Karpas-422 (cell line): ENCODE measurements around the gene CFAP92. TPM values are rescaled to one million over a fixed set of nuclear protein-coding genes. Genes with fewer than 3 reads are reported as not detected.

ENCODE experiments used
- DNase-seq: peaks from one replicate; pipeline ENCODE4 v3.0.0-alpha.2; 2015
- H2AFZ ChIP-seq: fragments of 200-600 bp; sonication (generic); 2 replicates; pipeline ENCODE4 v1.6.1; 2014; ENCODE audit warnings: antibody characterized with exemption, low read length, mixed read lengths
- H3K27ac ChIP-seq: fragments of 200-600 bp; sonication (generic); 2 replicates; pipeline ENCODE4 v1.5.1; 2014; ENCODE audit warnings: mild to moderate bottlenecking, low read length, moderate library complexity
- H3K27me3 ChIP-seq: fragments of 200-600 bp; sonication (generic); 2 replicates; pipeline ENCODE4 v1.6.1; 2014; ENCODE audit warnings: low read length, mixed read lengths
- H3K36me3 ChIP-seq: fragments of 200-600 bp; sonication (generic); 2 replicates; pipeline ENCODE4 v1.6.1; 2014; ENCODE audit warnings: low read length, mixed read lengths; ENCODE audit not compliant: insufficient read depth
- H3K4me1 ChIP-seq: fragments of 200-600 bp; sonication (generic); 2 replicates; pipeline ENCODE4 v1.6.1; 2014; ENCODE audit warnings: mild to moderate bottlenecking, low read length, mixed read lengths
- H3K4me2 ChIP-seq: fragments of 200-600 bp; sonication (generic); 2 replicates; pipeline ENCODE4 v1.6.1; 2014; ENCODE audit warnings: low read length, low read depth, mild to moderate bottlenecking; ENCODE audit not compliant: poor library complexity, severe bottlenecking
- H3K4me3 ChIP-seq: fragments of 200-600 bp; sonication (generic); 2 replicates; pipeline ENCODE4 v1.5.1; 2014; ENCODE audit warnings: mild to moderate bottlenecking, antibody characterized with exemption, low read length, mixed read lengths
- H3K79me2 ChIP-seq: fragments of 200-600 bp; sonication (generic); 2 replicates; pipeline ENCODE4 v1.6.1; 2014; ENCODE audit warnings: mild to moderate bottlenecking, low read length, mixed read lengths
- H3K9ac ChIP-seq: fragments of 200-600 bp; sonication (generic); 2 replicates; pipeline ENCODE4 v1.6.0; 2014; ENCODE audit warnings: low read length
- H3K9me2 ChIP-seq: fragments of 200-600 bp; sonication (generic), shearing (Covaris generic); replicated peaks from 2 replicates; pipeline ENCODE4 v1.6.0; 2014; ENCODE audit warnings: mild to moderate bottlenecking, low read length, moderate library complexity; ENCODE audit not compliant: insufficient read depth
- H3K9me3 ChIP-seq: fragments of 300-700, 200-600 bp; sonication (generic); 2 replicates; pipeline ENCODE4 v1.6.1; 2014; ENCODE audit warnings: low read length, mixed read lengths
- H4K20me1 ChIP-seq: fragments of 200-600 bp; sonication (generic); 2 replicates; pipeline ENCODE4 v1.6.1; 2014; ENCODE audit warnings: mild to moderate bottlenecking, antibody characterized with exemption, low read length, low read depth; ENCODE audit not compliant: insufficient read depth
- total RNA-seq: library from RNA; depleted of rRNA; stranded (reverse); fragments of >200 nt; shearing (Covaris generic); gene quantifications from 2 replicates; pipeline ENCODE4 v1.2.3, GENCODE V29; 2014; ENCODE audit warnings: low replicate concordance

CFAP92 gene
- total RNA-seq, 1 experiment from 2014 or later: not detected

DNA sequence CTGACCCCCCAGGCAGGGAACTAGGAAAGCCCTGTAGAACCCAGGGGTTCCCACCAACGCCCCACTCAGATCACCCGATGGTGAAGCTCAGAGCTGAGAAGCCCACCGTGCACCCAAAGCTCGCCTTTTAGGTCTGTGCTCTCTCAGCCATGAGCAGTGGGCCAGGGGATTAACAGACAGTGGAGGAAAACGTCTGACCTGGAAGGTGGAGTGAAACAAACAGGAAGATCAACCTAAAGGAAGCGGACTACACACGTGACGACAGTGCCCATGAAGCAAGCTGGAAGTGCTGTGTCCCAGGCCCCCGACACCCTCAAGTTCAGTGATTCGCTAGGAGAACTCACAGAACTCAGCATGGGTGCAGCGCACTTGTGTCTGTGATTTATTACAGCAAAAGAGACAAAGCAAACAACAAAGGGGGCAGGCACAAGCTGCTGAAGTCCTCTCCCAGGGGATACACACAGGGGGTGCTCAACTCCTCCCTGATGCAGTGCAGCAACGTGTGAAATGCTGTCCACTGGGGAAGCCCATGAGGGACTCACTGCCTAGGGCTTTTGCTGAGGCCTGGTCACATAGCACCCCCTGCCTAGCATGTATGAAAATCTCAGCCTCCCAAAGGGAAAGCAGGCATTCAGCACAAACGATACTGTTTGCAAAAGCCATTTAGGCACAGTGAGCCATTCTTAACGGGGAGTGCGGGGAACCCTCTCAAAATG, 43.5 kb downstream of the CFAP92 start:
- no peak overlapping the region for H3K9ac ChIP-seq
- no peak overlapping the region for H3K4me2 ChIP-seq
- no peaks in the 10 kb centered on the region for H3K79me2 ChIP-seq
- H3K36me3 ChIP-seq: no peaks in the 10 kb centered on the region
- H2AFZ ChIP-seq: no peak overlapping the region
- no peaks in the 10 kb centered on the region for H3K9me2 ChIP-seq
- no peak overlapping the region for H3K4me3 ChIP-seq
- DNase-seq: peak; percentile 57
- H3K27me3 ChIP-seq: no peaks in the 10 kb centered on the region
- H4K20me1 ChIP-seq: no peaks in the 10 kb centered on the region
- no peaks in the 10 kb centered on the region for H3K4me1 ChIP-seq
- H3K27ac ChIP-seq: no peak overlapping the region
- H3K9me3 ChIP-seq: no peaks in the 10 kb centered on the region

DNA sequence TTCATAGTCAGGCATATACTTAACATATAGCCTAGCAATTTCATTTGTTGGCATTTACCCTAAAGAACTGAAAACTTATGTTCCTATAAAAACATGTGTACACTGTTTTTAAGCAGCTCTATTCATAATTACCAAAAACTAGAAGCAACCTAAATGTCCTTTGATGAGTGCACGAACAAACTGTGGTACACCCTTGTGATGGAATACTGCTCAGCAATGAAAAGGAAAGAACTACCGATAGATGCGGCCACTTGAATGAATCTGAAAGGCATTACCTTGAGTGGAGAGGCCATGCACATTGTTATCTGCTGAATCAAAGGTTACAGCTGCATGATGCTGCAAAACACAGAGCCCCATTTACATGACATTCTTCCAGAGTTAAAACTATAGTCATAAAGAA, 44.7 kb downstream of the CFAP92 start:
- H3K9ac ChIP-seq: no peak overlapping the region
- H3K9me3 ChIP-seq: no peaks in the 10 kb centered on the region
- no peaks in the 10 kb centered on the region for H3K27me3 ChIP-seq
- no peak overlapping the region for H3K4me2 ChIP-seq
- no peaks in the 10 kb centered on the region for H4K20me1 ChIP-seq
- H3K36me3 ChIP-seq: no peaks in the 10 kb centered on the region
- DNase-seq: no peak
- H3K4me1 ChIP-seq: no peaks in the 10 kb centered on the region
- H3K9me2 ChIP-seq: no peaks in the 10 kb centered on the region
- no peak overlapping the region for H3K27ac ChIP-seq
- H3K79me2 ChIP-seq: no peaks in the 10 kb centered on the region
- H3K4me3 ChIP-seq: no peak overlapping the region
- no peak overlapping the region for H2AFZ ChIP-seq

DNA sequence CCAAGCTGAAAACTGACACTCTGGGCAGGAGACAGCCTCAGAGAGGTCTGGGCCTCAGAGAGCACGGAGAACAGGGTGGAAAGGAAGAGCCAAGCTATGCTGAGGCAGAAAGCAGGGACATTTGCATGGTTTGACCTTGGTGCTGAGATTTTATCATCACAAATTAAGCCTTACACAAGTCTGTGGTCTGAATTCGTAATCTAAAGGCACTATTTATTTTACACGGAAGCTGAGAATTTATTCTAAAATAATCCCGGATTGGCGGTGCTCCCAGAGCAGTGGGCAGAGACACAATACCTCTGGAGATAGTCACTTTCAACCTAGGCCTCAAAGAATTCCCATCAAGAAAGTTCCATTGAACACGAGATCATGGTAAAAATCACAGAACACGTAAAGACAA, 47.5 kb downstream of the CFAP92 start:
- H3K79me2 ChIP-seq: no peaks in the 10 kb centered on the region
- no peak overlapping the region for H3K9ac ChIP-seq
- no peak overlapping the region for H3K27ac ChIP-seq
- no peak for DNase-seq
- no peaks in the 10 kb centered on the region for H3K4me1 ChIP-seq
- H3K27me3 ChIP-seq: no peaks in the 10 kb centered on the region
- H3K9me3 ChIP-seq: no peaks in the 10 kb centered on the region
- H3K9me2 ChIP-seq: no peaks in the 10 kb centered on the region
- no peaks in the 10 kb centered on the region for H3K36me3 ChIP-seq
- no peaks in the 10 kb centered on the region for H4K20me1 ChIP-seq
- H2AFZ ChIP-seq: no peak overlapping the region
- no peak overlapping the region for H3K4me3 ChIP-seq
- no peak overlapping the region for H3K4me2 ChIP-seq

DNA sequence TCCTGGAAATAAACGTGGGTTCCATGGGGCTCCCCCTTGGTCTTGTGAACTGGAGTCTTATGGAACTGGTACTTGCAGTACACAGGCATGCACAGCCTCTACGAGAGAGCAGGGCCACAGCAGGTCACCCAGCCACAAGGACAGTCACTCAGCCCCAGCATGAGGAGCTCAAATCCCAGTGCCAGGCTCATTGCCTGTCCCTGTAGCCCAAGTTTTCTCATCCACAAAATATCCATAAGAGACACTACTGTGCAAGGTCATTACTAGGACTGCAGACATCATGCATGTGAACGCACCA, 48.0 kb downstream of the CFAP92 start:
- DNase-seq: no peak

DNA sequence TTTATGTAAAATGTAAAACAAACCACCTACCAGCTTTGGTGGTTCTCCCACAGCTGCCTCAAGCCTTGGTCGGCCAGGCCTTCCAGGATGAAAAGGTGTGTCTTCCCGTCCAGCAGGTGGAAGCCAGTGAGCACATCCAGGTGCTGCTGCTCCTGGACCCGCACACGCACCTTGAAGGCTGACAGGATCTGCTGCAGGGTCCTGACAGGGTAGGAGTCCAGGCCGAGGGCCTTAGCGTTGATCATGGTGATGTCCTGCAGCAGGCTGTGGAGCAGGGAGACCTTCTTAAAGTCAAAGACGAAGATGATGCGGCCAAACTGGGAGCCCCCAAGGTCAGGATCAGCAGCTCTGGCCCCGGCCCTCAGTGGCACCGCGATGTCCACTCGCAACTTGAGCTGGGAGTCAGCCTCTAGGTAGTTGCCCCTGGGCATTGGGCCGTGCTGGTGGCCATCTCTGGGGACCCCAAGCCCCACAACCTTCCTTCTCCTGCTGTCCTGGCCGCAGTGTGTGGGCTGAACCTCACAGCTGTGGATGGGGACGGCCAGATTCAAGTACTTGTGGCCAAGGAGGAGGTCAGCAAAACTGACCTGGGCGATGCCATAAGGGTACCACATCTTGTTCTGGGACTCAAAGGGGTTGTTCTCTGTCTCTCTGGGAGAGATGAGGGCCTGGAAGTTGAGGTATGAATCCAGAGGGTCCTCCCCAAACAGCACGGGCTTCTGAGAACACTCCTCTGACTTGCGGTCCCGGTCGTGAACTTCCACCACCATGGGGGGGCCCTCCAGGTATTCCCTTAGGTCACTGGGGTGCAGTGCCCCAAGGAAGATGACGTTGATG, 48.6 kb downstream of the CFAP92 start:
- no peak for DNase-seq
- Histone ChIP-seq H3K4me2 (no peak overlapping the region), H3K79me2 (no peaks in the 10 kb centered on the region), H3K36me3 (no peaks in the 10 kb centered on the region), H3K27me3 (no peaks in the 10 kb centered on the region), H3K4me3 (no peak overlapping the region), H2AFZ (no peak overlapping the region), H3K4me1 (no peaks in the 10 kb centered on the region), H3K27ac (no peak overlapping the region), H3K9me2 (no peaks in the 10 kb centered on the region), H3K9me3 (no peaks in the 10 kb centered on the region), H4K20me1 (no peaks in the 10 kb centered on the region), H3K9ac (no peak overlapping the region)

More for the DNA sequence above, 48.0 kb downstream of the CFAP92 start:
- no peaks in the 10 kb centered on the region for H3K79me2 ChIP-seq
- H3K27ac ChIP-seq: no peak overlapping the region
- H2AFZ ChIP-seq: no peak overlapping the region
- H3K4me2 ChIP-seq: no peak overlapping the region
- H3K4me1 ChIP-seq: no peaks in the 10 kb centered on the region
- H3K4me3 ChIP-seq: no peak overlapping the region
- H3K9ac ChIP-seq: no peak overlapping the region
- no peaks in the 10 kb centered on the region for H4K20me1 ChIP-seq
- no peaks in the 10 kb centered on the region for H3K27me3 ChIP-seq
- no peaks in the 10 kb centered on the region for H3K9me3 ChIP-seq
- H3K36me3 ChIP-seq: no peaks in the 10 kb centered on the region
- no peaks in the 10 kb centered on the region for H3K9me2 ChIP-seq

DNA sequence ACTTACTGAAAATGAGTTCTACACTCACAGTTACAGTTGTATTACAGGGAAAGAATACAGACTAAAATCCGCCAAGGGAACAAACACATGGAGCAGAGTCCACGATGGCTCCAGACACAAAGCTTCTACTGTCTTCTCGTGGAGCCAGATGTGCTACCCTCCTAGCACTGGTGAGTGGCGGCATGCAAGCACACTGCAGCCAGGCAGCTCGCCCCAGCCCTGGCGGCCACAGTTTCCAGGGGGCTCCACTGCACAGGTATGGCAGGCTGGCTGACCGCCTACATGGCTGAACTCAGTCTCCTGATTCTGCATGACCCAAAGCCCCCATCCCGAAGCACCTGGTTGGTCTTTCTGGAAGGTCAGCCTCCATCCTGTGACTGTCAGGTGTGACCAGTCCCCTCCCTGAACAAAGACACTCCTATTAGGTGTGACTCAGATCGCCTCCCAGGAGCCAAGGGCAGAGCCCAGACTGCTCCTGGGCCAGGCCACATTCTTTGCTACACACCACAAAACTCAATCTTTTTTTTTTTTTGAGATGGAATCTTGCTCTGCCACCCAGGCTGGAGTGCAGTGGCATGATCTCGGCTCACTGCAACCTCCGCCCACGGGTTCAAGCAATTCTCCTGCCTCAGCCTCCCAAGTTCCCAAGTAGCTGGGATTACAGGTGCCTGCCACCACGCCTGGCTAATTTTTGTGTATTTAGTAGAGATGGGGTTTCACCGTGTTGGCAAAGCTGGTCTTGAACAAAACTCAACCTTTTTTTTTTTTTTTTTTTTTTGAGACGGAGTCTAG, 51.5 kb downstream of the CFAP92 start:
- no peak overlapping the region for H3K4me2 ChIP-seq
- no peaks in the 10 kb centered on the region for H3K4me1 ChIP-seq
- no peak for DNase-seq
- H3K27me3 ChIP-seq: no peaks in the 10 kb centered on the region
- H3K9ac ChIP-seq: no peak overlapping the region
- H4K20me1 ChIP-seq: no peaks in the 10 kb centered on the region
- no peaks in the 10 kb centered on the region for H3K36me3 ChIP-seq
- no peaks in the 10 kb centered on the region for H3K9me2 ChIP-seq
- H3K79me2 ChIP-seq: no peaks in the 10 kb centered on the region
- no peak overlapping the region for H3K4me3 ChIP-seq
- H2AFZ ChIP-seq: no peak overlapping the region
- H3K9me3 ChIP-seq: no peaks in the 10 kb centered on the region
- no peak overlapping the region for H3K27ac ChIP-seq

DNA sequence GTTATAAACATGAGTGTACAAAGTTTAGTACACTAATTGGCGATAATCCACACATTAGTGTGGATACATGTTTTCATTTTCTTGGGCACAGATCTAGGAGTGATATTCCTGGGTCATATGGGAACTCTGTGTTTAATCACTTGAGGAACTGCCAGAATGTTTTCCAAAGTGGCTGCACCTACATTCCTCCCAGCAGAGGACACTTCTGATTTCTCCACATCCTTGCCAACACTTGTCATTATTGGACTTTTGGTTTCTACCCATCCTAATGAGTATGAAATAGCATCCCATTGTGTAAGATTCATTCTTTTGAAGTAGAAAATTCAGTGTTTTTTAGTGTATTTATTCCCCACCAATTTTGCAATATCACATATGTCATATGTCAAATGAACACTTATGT, 53.6 kb downstream of the CFAP92 start:
- no peaks in the 10 kb centered on the region for H3K27me3 ChIP-seq
- no peaks in the 10 kb centered on the region for H4K20me1 ChIP-seq
- H2AFZ ChIP-seq: no peak overlapping the region
- H3K9ac ChIP-seq: no peak overlapping the region
- no peak for DNase-seq
- H3K4me2 ChIP-seq: no peak overlapping the region
- no peaks in the 10 kb centered on the region for H3K79me2 ChIP-seq
- no peaks in the 10 kb centered on the region for H3K36me3 ChIP-seq
- no peak overlapping the region for H3K27ac ChIP-seq
- H3K9me2 ChIP-seq: no peaks in the 10 kb centered on the region
- no peak overlapping the region for H3K4me3 ChIP-seq
- no peaks in the 10 kb centered on the region for H3K4me1 ChIP-seq
- H3K9me3 ChIP-seq: no peaks in the 10 kb centered on the region

DNA sequence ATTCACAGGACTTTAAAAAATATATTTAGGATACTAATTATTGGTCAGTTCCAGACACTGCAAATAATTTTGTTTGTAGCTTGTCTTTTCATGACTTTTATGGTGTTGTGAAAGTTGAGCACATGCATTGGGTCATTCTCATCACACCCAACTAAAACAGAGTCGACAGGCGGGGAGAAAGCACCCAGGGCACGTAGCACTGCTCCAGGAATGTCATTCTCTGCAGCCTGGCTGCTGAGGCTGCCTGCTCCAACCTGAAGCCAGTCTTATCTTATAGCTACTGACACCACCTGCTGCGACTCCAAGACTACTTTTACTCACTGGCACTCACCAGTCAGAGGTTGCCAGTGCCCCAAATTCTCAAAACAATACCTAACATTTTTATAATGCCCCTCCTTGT, 57.5 kb downstream of the CFAP92 start:
- no peaks in the 10 kb centered on the region for H3K9me3 ChIP-seq
- H3K79me2 ChIP-seq: no peaks in the 10 kb centered on the region
- no peak overlapping the region for H3K9ac ChIP-seq
- H3K4me1 ChIP-seq: no peaks in the 10 kb centered on the region
- no peak for DNase-seq
- no peaks in the 10 kb centered on the region for H4K20me1 ChIP-seq
- H3K4me2 ChIP-seq: no peak overlapping the region
- H3K27ac ChIP-seq: no peak overlapping the region
- no peak overlapping the region for H3K4me3 ChIP-seq
- H3K36me3 ChIP-seq: no peaks in the 10 kb centered on the region
- H3K27me3 ChIP-seq: no peaks in the 10 kb centered on the region
- no peak overlapping the region for H2AFZ ChIP-seq
- no peaks in the 10 kb centered on the region for H3K9me2 ChIP-seq
